NCI-H2107 (cell line): ENCODE data around the gene BMP2.

Source experiments
- DNase-seq: peaks from one replicate; lab custom pipeline; 2025; lab: John Stamatoyannopoulos, UW

The BMP2 gene

DNA sequence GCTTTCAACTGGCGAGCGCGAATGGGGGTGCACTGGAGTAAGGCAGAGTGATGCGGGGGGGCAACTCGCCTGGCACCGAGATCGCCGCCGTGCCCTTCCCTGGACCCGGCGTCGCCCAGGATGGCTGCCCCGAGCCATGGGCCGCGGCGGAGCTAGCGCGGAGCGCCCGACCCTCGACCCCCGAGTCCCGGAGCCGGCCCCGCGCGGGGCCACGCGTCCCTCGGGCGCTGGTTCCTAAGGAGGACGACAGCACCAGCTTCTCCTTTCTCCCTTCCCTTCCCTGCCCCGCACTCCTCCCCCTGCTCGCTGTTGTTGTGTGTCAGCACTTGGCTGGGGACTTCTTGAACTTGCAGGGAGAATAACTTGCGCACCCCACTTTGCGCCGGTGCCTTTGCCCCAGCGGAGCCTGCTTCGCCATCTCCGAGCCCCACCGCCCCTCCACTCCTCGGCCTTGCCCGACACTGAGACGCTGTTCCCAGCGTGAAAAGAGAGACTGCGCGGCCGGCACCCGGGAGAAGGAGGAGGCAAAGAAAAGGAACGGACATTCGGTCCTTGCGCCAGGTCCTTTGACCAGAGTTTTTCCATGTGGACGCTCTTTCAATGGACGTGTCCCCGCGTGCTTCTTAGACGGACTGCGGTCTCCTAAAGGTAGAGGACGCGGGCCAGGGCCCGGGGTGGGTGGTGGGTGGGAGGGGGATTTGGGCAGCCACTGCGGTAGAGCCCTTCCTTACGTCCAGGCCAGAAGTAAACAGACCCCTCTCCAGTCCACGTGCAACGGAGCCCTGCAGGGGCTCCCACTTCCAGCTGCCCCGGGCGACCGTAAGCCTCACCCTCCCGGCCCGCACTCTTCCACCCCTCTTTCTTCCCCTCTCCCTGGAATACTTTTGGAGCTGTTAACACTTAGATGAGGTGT is 998 bp downstream of the BMP2 start:
- no peak for DNase-seq

DNA sequence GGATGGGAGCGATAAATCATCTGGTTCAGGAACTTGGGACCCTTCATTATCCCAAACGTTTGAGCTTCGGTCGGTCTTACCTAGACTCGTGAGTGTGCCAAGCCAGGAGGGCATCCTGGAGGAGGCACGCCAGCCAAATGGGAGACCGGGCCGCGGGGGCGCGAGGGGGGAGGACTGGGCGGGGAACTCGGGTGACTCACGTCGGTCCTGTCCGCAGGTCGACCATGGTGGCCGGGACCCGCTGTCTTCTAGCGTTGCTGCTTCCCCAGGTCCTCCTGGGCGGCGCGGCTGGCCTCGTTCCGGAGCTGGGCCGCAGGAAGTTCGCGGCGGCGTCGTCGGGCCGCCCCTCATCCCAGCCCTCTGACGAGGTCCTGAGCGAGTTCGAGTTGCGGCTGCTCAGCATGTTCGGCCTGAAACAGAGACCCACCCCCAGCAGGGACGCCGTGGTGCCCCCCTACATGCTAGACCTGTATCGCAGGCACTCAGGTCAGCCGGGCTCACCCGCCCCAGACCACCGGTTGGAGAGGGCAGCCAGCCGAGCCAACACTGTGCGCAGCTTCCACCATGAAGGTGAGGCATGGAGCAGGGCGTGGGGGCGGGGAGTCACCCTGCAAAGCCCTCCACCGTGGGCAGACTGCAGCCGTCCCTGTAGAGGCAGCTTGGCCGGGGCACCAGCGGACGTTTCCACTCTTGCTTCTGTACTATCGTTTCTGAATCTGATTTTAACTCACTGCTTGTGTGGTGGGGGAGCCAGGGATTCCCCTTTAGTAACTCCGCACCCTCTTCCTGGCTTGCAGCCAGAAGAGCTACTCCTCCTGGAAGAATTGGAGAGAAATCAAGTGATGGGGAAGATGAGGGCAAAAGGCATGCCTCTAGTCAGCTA is 2.7 kb downstream of the BMP2 start:
- no peak for DNase-seq

DNA sequence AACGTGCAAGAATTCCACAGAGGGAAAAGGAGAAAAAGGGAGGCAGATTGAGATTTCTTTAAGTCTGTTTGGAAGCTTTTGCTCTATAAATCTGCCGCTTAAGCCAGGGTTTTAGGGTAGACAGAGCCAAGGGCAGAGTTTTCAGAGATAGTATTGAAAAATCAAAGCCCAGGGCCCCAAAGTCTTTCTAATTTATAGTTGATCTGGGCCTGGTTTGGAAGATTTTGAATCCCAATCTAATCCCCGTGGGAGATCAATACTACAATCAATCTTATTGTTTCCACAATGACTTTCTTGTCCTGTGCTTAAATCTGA is 3.3 kb downstream of the BMP2 start:
- DNase-seq = no peak

DNA sequence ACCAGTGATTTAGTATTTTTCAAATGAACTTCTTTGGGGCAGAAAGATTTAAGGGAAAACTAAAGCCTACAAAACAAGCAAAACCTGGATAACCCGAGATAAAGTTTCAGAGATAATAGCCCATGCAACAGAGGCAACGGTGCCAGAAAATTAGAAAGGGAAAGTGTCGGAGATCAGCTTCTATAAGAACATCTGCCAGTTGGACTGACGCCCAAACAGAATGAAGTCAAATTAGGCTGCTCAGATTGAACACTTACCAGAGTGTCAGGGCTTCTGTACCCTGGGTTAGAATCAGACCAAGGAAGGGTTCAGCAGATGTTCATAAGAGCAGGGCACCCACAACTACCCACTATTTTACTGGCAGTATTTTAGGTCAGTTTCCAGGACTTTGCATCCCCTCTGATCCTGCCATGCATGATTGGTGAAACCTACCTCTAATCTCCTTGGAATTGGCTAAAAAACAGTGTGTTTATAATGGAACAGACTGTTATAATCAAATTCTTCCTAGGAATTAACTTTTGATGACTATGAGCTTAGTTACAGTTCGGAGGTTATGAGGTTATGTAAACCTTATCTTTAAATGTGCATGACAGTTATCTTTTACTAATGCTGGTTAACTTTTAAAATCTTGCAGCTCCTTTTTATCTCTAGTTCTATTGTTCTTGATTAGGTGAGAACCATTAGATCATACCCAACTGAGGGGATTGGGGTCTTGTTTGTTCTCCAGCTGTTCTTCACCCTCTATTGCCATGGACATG is 13.1 kb downstream of the BMP2 start:
- no peak for DNase-seq

DNA sequence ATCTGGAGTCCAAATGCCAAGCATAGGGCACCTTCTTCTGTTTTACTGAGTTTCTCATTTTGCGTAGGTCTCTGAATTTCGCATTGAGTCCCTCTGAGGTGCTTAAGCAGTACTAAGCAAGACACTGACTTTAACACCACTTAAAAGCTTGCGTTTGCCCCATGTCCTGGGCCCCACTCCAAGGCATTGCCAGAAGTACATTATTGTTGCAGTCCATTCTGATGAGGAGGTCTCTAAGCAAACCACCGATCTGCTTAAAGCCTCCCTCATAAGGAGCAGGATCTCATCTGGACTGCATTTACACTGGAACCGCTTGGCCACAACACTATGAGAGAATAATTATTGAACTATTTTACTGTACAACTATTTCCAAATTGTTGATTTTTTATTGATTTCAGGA is 16.3 kb downstream of the BMP2 start:
- no peak for DNase-seq

DNA sequence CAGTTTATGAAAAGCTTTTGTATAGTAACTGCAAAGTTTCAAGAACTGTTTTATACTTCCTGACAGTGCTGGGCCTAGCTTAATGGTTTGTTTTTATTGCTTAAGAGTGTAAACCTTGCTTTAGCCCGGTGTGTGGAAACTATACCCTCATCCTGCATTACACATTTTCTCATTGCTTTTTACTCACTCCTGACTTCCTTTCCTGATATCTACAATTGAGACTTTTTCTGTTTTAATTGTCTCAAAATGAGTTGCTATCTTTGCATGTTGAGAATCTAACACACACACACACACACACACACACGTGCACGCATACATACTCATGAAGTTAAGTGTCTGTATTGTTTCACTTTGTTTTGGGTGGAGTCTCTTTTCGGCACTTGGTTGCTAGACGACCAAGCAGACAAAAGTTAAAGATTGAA is 16.7 kb downstream of the BMP2 start:
- DNase-seq = no peak

DNA sequence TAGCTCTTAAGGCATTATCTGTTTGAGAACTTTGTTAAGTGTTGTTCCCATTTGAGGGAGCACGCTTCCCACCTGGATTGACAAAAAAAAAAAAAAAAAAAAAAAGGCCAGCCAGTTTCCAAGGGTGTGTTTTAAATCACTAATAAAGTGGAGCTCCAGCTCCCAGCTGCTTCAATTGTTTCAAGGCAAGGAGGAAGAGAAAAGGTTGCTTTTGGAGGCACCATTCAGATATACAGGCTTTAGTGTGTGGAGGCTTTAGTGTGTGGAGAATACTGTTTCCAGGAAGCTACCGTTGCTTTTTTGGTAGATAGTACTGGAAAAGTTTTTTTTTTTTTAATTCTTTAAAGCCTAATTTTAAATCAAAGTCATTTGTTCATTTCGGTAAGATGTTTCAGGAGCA is 17.3 kb downstream of the BMP2 start:
- no peak for DNase-seq

DNA sequence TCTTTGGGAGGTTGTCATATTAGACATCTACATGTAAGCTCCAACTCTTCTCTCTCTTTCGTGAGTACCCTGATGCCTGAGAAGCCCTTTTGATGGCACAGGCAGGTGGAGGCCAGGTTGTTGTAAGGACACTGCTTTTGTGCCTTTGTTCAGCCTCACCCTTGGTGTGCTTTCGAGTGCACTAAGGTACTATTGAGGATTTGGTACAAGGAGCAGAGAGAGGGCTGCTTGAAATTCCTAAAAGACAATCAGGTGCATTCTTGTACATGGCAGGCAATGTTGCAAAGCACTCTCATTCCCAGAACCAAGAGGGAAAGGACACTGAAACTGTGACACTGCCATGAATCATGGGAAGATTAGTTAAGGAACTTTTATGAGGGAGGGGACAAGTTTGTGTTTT is 19.1 kb downstream of the BMP2 start:
- DNase-seq = no peak

DNA sequence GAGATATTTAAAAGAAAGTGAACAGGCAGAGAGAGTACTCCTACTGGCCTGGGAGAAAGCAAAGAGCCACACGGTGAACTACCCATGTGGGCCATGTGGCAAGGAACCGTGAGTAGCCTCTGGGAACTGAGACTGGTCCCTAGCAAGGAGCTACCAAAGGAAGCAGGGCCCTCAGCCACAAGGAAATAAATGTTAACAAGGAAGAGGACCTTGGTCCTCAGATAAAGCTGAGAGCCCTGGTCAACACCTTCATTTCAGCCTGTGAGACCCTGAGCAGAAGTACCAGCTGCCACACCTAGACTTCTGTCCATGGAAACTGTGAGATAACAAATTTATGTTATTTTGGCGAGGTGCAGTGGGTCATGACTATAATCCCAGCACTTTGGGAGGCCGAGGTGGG is 25.3 kb downstream of the BMP2 start:
- DNase-seq = no peak

DNA sequence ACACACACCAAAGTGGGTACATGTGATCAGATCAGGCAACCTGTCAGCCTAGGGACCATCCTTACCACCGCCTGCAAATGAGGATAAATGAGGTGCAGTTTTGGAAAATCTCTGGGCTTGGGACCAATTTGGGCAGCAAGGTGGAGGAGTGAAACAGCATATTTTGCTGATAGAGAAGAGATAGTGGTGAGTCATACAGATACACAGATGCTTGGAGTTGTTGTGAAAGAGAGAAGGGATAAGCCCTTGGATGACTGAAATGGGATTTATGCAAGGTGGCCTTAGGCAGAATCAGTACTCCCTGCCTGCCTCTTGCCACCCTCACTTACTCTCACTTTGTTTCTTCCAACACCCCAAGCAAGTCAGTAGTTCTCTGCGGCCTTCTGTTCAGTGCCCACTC is 34.7 kb downstream of the BMP2 start:
- no peak for DNase-seq

DNA sequence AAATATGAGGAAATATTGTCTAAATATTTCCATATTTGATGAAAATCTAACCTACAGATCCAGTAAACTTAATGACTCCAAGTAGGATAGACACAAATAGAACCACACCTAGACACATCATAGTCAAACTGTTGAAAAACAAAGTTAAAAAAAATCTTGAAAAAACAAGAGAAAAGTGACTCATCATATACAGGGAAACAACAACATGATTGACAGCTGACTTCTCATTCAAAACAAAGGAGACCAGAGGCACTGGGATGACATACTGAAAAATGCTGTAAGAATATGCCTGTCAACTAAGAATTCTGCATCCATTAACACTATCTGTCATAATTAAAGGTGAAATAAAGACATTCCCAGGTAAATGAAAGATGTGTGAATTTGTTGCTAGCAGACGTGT is 38.8 kb downstream of the BMP2 start:
- no peak for DNase-seq

DNA sequence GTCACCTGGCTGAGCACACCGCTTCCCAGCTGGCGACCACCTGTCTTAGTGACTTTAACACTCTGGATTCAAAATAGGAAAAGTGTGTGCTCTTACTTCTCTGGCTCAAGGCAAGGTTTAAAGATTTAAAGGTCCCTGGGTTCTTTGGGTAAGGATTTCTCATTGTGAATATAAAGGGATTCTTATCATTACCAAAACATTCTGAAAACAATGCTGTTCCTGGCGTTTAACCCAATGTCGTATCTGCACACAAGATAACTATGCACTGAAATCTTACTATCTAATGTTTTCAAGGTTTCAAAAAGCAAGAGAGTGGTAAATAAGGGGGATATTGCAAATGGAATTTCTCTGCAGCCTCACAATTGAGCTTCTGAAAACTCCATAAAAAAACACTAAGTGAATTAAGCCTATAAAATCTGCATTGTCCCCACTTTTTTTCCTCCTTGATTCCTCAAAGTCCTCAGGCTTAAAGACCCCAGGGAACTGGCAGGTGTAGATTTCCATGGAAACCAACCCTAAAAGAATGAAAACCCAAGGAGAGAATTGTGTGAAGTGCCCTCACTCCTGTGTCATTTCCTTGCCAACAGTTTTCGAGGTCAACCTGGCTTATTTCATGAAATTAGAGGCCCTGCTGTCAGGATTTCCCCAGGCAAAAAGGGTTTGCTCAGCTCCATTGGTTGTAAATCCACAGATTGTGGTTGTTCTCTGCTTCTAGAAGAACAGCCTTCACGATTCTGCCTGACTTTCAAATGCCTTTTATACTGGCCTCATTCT is 44.0 kb downstream of the BMP2 start:
- DNase-seq = no peak

DNA sequence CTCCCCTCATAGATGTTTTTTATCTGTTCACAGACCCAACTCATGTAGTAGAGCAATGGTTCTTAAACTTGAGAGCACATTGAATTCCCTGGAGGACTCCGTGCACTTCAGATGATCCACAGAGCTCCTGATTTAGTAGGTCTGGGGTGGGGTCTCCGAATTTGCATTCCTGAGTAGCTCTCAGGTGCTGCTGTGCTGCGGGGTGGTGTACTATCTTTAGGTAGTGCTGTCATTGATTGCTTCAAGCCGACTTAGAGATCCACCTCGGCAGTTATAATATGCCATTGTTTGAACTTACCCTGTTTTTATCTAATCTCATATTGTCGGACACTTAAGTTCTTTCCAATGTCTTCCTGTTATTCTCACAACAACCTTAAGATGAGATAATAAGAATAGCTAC is 45.0 kb downstream of the BMP2 start:
- DNase-seq = no peak

DNA sequence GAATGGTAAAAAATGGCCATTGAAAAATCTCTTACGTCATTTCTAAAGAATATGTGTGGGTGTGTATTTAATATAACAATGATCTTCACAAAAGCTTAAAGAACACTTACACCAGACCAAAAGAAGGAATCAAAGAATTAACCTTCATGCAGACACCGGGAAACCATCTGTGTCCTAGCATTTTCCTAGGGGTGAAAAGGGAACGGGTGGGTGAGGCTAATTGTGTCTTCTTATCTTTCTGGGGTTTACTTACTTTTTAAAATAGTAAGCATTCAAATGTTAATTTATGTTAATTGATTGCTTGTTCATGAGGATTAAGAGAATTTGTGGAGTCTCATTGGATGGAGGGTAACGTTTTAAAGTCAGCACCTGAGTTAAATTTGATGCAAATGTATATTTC is 47.5 kb downstream of the BMP2 start:
- DNase-seq = no peak

DNA sequence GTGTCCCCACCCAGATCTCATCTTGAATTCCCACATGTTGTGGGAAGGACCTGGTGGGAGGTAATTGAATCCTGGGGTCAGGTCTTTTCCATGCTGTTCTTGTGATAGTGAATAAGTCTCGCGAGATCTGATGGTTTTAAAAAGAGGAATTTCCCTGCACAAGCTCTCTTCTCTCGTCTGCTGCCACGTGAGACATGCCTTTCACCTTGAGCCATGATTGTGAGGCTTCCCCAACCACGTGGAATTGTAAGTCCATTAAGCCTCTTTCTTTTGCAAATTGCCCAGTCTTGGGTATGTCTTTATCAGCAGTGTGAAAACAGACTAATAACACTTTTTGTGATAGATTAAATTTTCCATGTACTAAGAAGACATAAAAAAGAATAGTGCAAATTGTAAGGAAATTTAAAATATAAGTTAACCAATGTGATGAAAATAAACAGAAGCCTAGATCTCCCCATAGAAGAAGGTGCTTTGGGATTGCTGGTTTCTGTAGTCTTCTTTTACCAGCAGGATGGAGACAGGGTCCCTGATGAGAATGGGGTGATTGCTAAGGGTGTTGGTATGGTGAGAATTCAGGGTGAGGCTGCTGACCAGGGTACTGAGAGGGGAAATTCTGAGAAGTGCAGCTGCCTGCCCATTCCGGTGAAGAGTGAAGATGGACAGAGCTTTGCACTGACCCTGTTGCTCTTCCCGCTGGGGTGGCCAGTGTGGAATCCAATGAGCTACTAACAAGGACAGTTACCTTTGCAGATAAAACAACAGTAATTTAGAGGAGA is 50.7 kb downstream of the BMP2 start:
- DNase-seq = no peak

DNA sequence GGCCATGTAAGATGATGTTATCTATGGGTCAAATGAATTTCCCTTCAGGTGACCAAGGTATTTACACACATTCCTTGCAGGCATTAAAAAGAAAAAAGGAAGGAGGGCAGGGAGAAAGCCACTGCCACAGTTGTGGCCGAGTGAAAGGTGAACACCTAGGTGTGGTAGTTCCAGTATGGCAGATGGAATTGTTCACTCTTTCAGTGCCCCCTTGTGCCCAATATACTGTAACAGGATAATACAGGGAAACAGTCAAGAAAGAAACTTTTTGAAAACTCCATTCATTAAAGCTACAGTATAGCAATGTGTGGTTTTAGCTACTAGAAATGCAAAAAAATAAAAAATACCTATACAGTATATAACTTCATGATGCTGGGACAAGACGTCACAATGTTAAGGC is 52.1 kb downstream of the BMP2 start:
- DNase-seq = no peak

DNA sequence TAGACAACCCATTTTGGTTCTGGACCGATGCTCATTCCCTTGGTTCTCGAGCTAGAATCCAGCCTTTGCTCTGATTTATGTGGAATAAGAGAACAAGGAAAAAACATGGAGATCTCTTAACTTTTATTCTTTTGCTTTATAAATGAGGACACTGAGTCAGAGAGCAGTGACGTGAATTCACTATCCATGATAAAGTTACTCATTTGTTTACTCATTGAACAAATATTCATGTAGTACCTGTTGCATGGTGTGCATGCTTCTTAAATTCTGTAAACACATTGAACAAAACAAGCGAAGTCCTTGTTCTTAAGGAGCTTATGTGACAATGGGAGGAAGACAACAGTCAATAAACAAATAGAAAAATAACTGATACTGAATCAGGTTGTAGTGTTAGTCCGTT is 56.9 kb downstream of the BMP2 start:
- DNase-seq = no peak

DNA sequence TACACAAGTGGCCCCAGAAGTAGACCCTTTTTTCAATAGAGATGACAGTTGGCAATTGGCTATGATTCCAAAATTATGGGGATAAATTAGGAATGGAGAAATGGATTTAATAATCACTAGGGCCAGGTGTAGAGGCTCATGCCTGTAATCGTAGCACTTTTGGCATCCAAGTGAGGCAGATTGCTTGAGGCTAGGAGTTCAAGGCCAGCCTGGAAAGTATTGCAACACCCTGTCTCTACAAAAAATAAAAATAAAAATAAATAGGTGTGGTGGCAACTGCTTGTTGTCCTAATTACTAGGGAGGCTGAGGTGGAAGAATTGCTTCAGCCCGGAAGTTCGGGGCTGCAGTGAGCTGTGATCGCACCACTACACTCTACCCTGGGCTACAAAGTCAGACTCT is 60.0 kb downstream of the BMP2 start:
- DNase-seq = no peak

DNA sequence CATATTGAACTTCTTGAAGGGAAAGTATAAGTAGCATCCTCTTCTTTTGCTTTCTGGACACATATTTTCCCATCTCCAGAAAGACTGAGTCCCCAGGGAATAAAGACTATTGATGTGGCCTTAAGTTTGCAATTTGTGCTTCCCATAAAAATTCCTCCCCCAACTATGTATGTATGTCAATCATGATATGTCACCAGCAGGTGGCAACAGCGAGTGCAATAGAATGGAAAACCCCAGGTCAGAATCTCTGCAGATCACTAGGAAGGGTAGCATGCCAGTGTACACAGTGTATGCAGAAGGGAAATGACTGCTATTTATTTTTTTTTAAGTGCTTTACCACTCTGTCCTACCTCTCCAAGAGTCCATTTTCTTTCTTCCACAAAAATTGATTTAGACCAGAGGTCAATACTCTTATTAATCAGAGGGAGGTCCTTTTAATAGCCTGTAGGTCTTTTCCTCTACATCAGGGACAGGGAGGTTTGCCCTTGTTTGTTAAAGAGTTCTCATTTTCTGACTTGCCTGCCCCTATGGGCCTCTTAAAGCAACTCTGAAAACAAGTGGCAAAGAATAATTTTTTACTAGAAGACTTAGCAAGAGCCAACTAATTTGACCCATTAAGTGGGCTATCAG is 61.4 kb downstream of the BMP2 start:
- DNase-seq = no peak

DNA sequence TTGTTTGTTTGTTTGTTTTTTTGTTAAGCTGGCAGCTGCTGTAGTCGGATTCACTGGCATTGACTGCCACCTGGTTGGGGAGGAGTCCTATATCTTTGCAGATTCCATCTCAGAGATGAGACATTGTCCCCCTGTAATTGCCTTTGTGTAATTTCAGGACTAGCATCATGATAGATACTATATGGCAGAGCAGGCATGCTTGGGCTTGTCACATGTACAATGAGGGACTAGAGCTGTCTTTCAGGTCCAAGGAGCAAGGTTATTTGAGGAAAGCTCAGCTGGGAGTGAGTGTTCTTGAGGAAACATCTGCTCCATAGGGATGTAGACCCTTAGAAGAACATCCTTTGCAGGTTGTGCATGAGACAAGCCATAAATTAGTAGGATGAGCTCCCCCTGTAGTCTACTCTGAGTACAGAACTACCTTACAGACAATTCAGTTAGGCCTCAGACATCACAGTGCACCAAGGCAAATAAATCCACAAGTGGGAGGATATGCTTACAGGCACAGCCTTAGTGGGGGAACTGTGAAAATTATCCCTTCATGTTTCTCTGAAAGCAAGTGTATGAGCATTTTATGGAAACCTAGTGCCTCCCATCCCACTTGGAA is 62.1 kb downstream of the BMP2 start:
- no peak for DNase-seq
